ENCODE measurements around the gene EHMT1. TPM values are rescaled to one million over a fixed set of nuclear protein-coding genes. Genes with fewer than 3 reads are reported as not detected.
A peak's percentile ranks its signal among the peaks of the same experiment; 100 is the strongest.

EHMT1 gene
- total and polyA plus RNA-seq, 2 of the 13 experiments (the other 11 are each of a cell fraction or from before 2014, with no cell fraction given): 23.0 to 27.1 TPM

GRCh38 chr9:137671196-137671538 is 52.4 kb downstream of the EHMT1 start (continued):
- TF ChIP-seq ZBTB43 (CRISPR knock-in tag; conservative IDR thresholded peaks at IDR 0.05): 0 out of 2 replicates have a peak, but pooled peaks have one; percentile 8
- no peak for TF ChIP-seq ZFP36 (IDR thresholded peaks at IDR 0.05; ENCODE audit: borderline replicate concordance, low read depth, low read length, partially characterized antibody)
- TF ChIP-seq EED (CRISPR knock-in tag; IDR thresholded peaks at IDR 0.05): no peak
- no peak for TF ChIP-seq ASH2L (IDR thresholded peaks at IDR 0.05; ENCODE audit: insufficient read length, low read depth, low read length)
- TF ChIP-seq ZNF274 (CRISPR knock-in tag; IDR thresholded peaks at IDR 0.05): no peak
- TF ChIP-seq MIER2 (CRISPR knock-in tag; IDR thresholded peaks at IDR 0.05): no peak
- TF ChIP-seq TEAD3 (CRISPR knock-in tag; optimal IDR thresholded peaks at IDR 0.05; ENCODE audit: borderline replicate concordance): no peak
- no peak for TF ChIP-seq THAP11 (CRISPR knock-in tag; IDR thresholded peaks at IDR 0.05)
- no peak for TF ChIP-seq ZSCAN20 (CRISPR knock-in tag; IDR thresholded peaks at IDR 0.05; ENCODE audit: borderline replicate concordance)
- TF ChIP-seq PBX3 (CRISPR knock-in tag; IDR thresholded peaks at IDR 0.05; ENCODE audit: borderline replicate concordance): 0 out of 2 replicates have a peak, but pooled peaks have one; percentile 0
- TF ChIP-seq GTF2F1 (IDR thresholded peaks at IDR 0.05; ENCODE audit: low read length): no peak
- TF ChIP-seq ZBTB2 (CRISPR knock-in tag; IDR thresholded peaks at IDR 0.05; ENCODE audit: low read depth): no peak
- no peak for TF ChIP-seq ZNF616 (CRISPR knock-in tag; IDR thresholded peaks at IDR 0.05; ENCODE audit: low read depth)
- no peak for TF ChIP-seq SIX1 (CRISPR knock-in tag; IDR thresholded peaks at IDR 0.05; ENCODE audit: borderline replicate concordance)
- TF ChIP-seq NFYC (CRISPR knock-in tag; IDR thresholded peaks at IDR 0.05): no peak
- no peak for TF ChIP-seq ZNF691 (CRISPR knock-in tag; IDR thresholded peaks at IDR 0.05; ENCODE audit: borderline replicate concordance, low read depth)
- TF ChIP-seq CEBPB (IDR thresholded peaks at IDR 0.05; ENCODE audit: borderline replicate concordance, low read depth, low read length): no peak
- TF ChIP-seq GLI4 (CRISPR knock-in tag; IDR thresholded peaks at IDR 0.05; ENCODE audit: borderline replicate concordance): no peak
- no peak for TF ChIP-seq MAX (IDR thresholded peaks at IDR 0.05)
- TF ChIP-seq ZBTB38 (CRISPR knock-in tag; IDR thresholded peaks at IDR 0.05): no peak
- TF ChIP-seq KDM2A (CRISPR knock-in tag; IDR thresholded peaks at IDR 0.05; ENCODE audit: borderline replicate concordance, low read depth): no peak
- peak; percentile 22 for TF ChIP-seq E2F1 (CRISPR knock-in tag; IDR thresholded peaks at IDR 0.05)
- TF ChIP-seq ZNF138 (CRISPR knock-in tag; IDR thresholded peaks at IDR 0.05; ENCODE audit: low read depth): no peak
- TF ChIP-seq ZBTB1 (CRISPR knock-in tag; IDR thresholded peaks at IDR 0.05; ENCODE audit: borderline replicate concordance): no peak
- 0 out of 2 replicates have a peak, but pooled peaks have one; percentile 11 for TF ChIP-seq RFXAP (CRISPR knock-in tag; IDR thresholded peaks at IDR 0.05; ENCODE audit: borderline replicate concordance)
- no peak; the same call in 1 of the 2 replicates for TF ChIP-seq KDM5A (IDR thresholded peaks at IDR 0.05; ENCODE audit: borderline replicate concordance, low read length)

Data from HepG2 (cell line).